Small intestine (tissue), 7 donors: ENCODE results near the gene RANGRF. TPM values are rescaled to one million over a fixed set of nuclear protein-coding genes. Genes with fewer than 3 reads are reported as not detected.

ENCODE experiments used
- DNase-seq, 2 donors: peaks; one replicate each; pipeline versions ENCODE4 v3.0.0 to v3.0.0-alpha.2; 2013
- FAIRE-seq: peaks from 2 replicates; lab custom pipeline; 2012; peaks lifted over from hg19 to GRCh38; lab: Jason Lieb, UNC
- H3K27ac ChIP-seq, 3 donors: one replicate each; pipeline ENCODE4 v1.5.1; 2013; ENCODE audit warnings: low read length in 2 of 3, mild to moderate bottlenecking in 2 of 3, control low read depth in 1 of 3, inconsistent platforms in 1 of 3, low read depth in 1 of 3, moderate library complexity in 1 of 3
- H3K27me3 ChIP-seq, 3 donors: one replicate each; pipeline ENCODE4 v1.6.1; 2013; ENCODE audit warnings: low read length in 3 of 3, inconsistent platforms in 1 of 3; ENCODE audit not compliant: control insufficient read depth in 3 of 3, insufficient read depth in 3 of 3
- H3K36me3 ChIP-seq, 3 donors: one replicate each; pipeline ENCODE4 v1.6.1; 2013; ENCODE audit warnings: low read length in 3 of 3, inconsistent platforms in 1 of 3, low read depth in 1 of 3, mild to moderate bottlenecking in 1 of 3, moderate library complexity in 1 of 3; ENCODE audit not compliant: control insufficient read depth in 3 of 3, insufficient read depth in 2 of 3
- H3K4me1 ChIP-seq, 3 donors: one replicate each; pipeline ENCODE4 v1.6.1; 2013; ENCODE audit warnings: low read length in 2 of 3, inconsistent platforms in 1 of 3, low read depth in 1 of 3, mild to moderate bottlenecking in 1 of 3, moderate library complexity in 1 of 3; ENCODE audit not compliant: control insufficient read depth in 3 of 3, insufficient read depth in 2 of 3
- H3K4me3 ChIP-seq, 3 donors: one replicate each; pipeline ENCODE4 v1.5.1; 2013; ENCODE audit warnings: low read length in 3 of 3, control low read depth in 1 of 3, inconsistent platforms in 1 of 3, low read depth in 1 of 3, mild to moderate bottlenecking in 1 of 3, moderate library complexity in 1 of 3
- H3K9me3 ChIP-seq, 2 donors: one replicate each; pipeline ENCODE4 v1.6.1; 2013; ENCODE audit warnings: low read depth in 1 of 2, low read length in 1 of 2; ENCODE audit not compliant: control insufficient read depth in 2 of 2, insufficient read depth in 1 of 2
- WGBS, 3 donors: extraction: QIAGEN DNeasy Blood & Tissue Kit; methylation state at CpG; one replicate each; pipeline ENCODE4 v1.1.7; 2013; 5-methylcytosine and 5-hydroxymethylcytosine counted together
- polyA plus RNA-seq, 4 donors: library from polyadenylated mRNA; stranded (reverse) in 3 of 4; unstranded in 1 of 4; fragments of 200-250 nt in 3 of 4; fragments of 120-200 nt in 1 of 4; gene quantifications; one replicate each; pipeline versions ENCODE4 v1.2.1 to v1.2.3, GENCODE V29; 2013
- donor health status: healthy with polysubstance abuse.
- donor health status: control.
- donor health status: control.
- donor health status: Bipolar disorder and iron deficiency.
- donor health status: healthy.

Gene RANGRF
- polyA plus RNA-seq, 4 donors = 15.0 to 40.4 (median 24.2) TPM

DNA sequence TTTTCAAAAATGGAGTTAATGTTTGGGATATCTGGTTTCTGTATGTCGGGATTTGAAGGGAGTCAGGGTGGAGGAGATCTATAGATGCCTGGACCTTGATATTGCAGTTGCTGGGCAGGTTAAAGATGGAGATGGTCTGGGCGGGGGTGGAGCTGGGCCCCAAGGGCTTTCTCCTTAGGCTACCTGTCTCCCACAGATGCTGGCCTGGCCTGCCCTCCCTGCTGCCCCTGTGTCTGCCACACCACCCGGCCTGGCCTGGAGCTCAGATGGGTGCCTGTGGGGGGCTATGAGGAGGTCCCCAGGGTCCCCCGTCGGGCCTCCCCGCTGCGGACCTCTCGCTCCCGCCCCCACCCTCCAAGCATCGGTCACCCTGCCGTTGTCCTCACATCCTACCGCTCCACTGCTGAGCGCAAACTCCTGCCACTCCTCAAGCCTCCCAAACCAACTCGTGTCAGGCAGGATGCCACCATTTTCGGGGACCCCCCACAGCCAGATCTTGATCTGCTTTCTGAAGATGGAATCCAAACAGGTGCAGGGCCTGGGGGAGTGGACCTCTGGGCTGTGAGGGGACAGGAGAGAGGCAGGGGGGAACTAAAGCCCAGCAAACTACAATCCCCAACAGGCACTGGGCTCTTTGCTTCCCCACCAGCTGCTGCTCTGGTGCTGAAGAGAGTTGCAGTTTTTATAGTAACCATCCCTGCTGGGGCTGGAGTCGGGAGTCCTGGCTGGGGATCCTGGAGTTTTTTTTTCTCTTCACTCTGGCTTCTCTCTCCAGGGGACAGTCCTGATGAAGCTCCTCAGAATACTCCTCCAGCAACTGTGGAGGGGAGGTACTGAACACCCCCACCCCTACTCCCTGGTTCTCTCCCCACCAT is 24.5 kb downstream of the RANGRF start:
- Histone ChIP-seq H3K4me3 (no peak overlapping the region), H3K27me3 (peaks cover 6 to 76% (median 20%) of the 10 kb centered on the region in 3 donors), H3K27ac (no peak overlapping the region), H3K4me1 (peaks cover 0 to 14% (median 0%) of the 10 kb centered on the region in 3 donors), H3K9me3 (peaks cover 0 to 2% of the 10 kb centered on the region in 2 donors), H3K36me3 (peaks cover 0 to 2% (median 0%) of the 10 kb centered on the region in 3 donors)
- 53 to 66% (median 63%) methylated on average over 16 of the region's 16 CpGs for WGBS, 3 donors
- FAIRE-seq (no peak), DNase-seq (no peak)

DNA sequence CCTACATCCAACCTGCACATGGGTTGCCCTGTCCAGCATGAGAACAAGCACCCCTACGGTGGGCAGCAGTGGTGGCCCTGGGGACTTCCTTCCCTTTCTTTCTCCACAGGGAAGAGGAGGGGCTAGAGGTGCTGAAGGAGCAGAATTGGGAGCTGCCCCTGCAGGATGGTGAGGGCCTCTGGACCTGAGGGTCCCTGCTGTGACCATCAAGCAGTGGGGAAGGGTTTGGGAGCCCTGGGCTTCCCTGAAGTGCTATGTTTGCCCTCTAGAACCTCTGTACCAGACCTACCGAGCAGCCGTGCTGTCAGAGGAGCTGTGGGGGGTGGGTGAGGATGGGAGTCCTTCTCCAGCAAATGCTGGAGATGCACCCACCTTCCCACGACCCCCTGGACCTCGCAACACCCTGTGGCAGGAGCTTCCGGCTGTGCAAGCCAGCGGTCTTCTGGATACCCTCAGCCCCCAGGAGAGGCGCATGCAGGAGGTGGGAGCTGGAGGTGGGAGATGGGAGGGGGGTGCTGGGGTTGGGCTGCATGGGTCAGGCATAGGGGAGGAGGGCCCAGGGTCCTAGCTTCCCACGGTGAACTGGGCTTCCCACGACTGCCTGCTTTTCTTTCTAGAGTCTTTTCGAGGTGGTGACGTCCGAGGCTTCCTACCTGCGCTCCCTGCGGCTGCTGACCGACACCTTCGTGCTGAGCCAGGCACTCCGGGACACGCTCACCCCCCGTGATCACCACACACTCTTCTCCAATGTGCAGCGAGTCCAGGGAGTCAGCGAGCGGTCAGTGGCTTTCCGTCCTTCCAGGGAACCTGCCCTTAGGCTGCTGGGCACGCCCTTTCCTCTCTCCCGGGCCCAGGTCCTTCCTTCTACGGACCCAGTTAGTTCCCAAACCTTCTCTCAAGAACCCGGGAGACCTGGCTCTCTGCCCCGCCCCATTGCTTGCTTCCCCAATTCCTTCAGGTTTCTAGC is 26.6 kb downstream of the RANGRF start:
- WGBS, 3 donors = 9 to 23% (median 21%) methylated on average over 26 to 29 of the region's 29 CpGs
- FAIRE-seq = no peak
- no peak for DNase-seq

GRCh38 chr17:8315764-8316217 is 27.3 kb downstream of the RANGRF start:
- DNase-seq (peak in 1 of 2 donors; percentile 16), FAIRE-seq (no peak)
- 23 to 40% (median 40%) methylated on average over 22 to 26 of the region's 26 CpGs for WGBS, 3 donors
- no peak overlapping the region for H3K4me3 ChIP-seq
- H3K4me1 ChIP-seq = peaks cover 0 to 14% (median 0%) of the 10 kb centered on the region in 3 donors
- peaks cover 0 to 2% (median 0%) of the 10 kb centered on the region in 3 donors for H3K36me3 ChIP-seq
- peaks cover 6 to 73% (median 20%) of the 10 kb centered on the region in 3 donors for H3K27me3 ChIP-seq
- no peak overlapping the region for H3K27ac ChIP-seq
- H3K9me3 ChIP-seq = peaks cover 0 to 2% of the 10 kb centered on the region in 2 donors

More for the DNA sequence above, 26.6 kb downstream of the RANGRF start:
- Histone ChIP-seq H3K4me3 (no peak overlapping the region), H3K4me1 (peaks cover 0 to 14% (median 0%) of the 10 kb centered on the region in 3 donors), H3K27ac (no peak overlapping the region), H3K9me3 (peaks cover 0 to 2% of the 10 kb centered on the region in 2 donors), H3K36me3 (peaks cover 0 to 2% (median 0%) of the 10 kb centered on the region in 3 donors), H3K27me3 (peaks cover 6 to 80% (median 20%) of the 10 kb centered on the region in 3 donors)

GRCh38 chr17:8318010-8318935 is 29.8 kb downstream of the RANGRF start:
- no peak overlapping the region for H3K4me3 ChIP-seq
- peaks cover 0 to 14% (median 0%) of the 10 kb centered on the region in 3 donors for H3K4me1 ChIP-seq
- 69 to 77% (median 76%) methylated on average over 24 of the region's 24 CpGs for WGBS, 3 donors
- no peak overlapping the region for H3K27ac ChIP-seq
- peaks cover 0 to 2% (median 0%) of the 10 kb centered on the region in 3 donors for H3K36me3 ChIP-seq
- FAIRE-seq = no peak
- no peak for DNase-seq
- peaks cover 0 to 2% of the 10 kb centered on the region in 2 donors for H3K9me3 ChIP-seq
- peaks cover 4 to 48% (median 13%) of the 10 kb centered on the region in 3 donors for H3K27me3 ChIP-seq

GRCh38 chr17:8320262-8320661 is 31.8 kb downstream of the RANGRF start:
- WGBS, 3 donors = 78 to 88% (median 85%) methylated on average over 4 of the region's 4 CpGs
- H3K27me3 ChIP-seq = peaks cover 1 to 35% (median 8%) of the 10 kb centered on the region in 3 donors

DNA sequence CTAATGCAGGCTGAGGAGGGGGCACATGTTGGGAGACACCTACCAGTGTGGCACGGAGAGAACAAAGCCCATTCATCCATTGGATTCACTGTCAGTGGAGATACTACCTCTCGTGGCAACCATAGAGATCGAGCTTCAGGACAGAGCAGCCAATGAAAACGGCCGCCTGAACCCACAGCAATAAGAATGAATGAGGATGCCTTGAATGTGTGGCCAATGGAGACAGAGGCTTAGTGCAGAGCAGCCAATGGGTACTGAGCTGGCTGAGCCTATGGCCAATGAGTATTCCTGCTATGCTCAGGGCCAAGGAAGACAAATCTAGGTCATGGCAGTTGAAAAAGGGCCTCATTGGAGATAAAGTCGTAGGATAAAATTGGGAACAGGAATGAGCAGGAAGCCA is 32.5 kb downstream of the RANGRF start:
- DNase-seq (peak in 1 of 2 donors; percentile 1), FAIRE-seq (no peak)
- no peak overlapping the region for H3K27ac ChIP-seq
- H3K27me3 ChIP-seq = peaks cover 0 to 31% (median 3%) of the 10 kb centered on the region in 3 donors
- H3K9me3 ChIP-seq = no peaks in the 10 kb centered on the region
- WGBS, 3 donors = 64 to 79% (median 76%) methylated on average over 6 of the region's 6 CpGs
- peaks cover 0 to 2% (median 0%) of the 10 kb centered on the region in 3 donors for H3K36me3 ChIP-seq
- no peak overlapping the region for H3K4me3 ChIP-seq
- no peaks in the 10 kb centered on the region for H3K4me1 ChIP-seq

More at GRCh38 chr17:8320262-8320661, 31.8 kb downstream of the RANGRF start:
- no peak for FAIRE-seq
- no peak overlapping the region for H3K27ac ChIP-seq
- peaks cover 0 to 2% (median 0%) of the 10 kb centered on the region in 3 donors for H3K36me3 ChIP-seq
- no peak overlapping the region for H3K4me3 ChIP-seq
- H3K9me3 ChIP-seq = no peaks in the 10 kb centered on the region
- H3K4me1 ChIP-seq = peaks cover 0 to 7% (median 0%) of the 10 kb centered on the region in 3 donors
- no peak for DNase-seq

DNA sequence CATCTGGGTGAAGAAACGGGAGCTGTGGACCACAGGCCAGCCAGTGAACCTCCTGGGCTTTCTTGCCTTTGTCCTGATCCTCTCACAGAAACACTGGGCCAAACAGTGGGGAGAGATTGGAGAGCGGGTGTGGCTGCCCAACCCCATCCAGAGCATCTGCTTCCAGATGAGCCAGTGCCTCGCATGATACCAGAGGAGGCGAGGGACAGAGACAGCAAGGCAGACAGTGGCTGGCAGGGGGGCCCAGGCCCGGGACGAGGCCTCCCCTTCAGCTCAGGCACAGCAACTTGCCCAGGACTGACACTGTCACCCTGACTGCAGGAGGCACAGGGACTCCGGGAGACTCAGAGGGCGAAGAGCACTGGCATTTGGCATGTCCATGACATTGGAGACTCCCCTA is 33.6 kb downstream of the RANGRF start:
- H3K4me1 ChIP-seq = peaks cover 0 to 6% (median 2%) of the 10 kb centered on the region in 3 donors
- WGBS, 3 donors = 58 to 73% (median 61%) methylated on average over 8 of the region's 8 CpGs
- FAIRE-seq (no peak), DNase-seq (no peak)
- no peaks in the 10 kb centered on the region for H3K36me3 ChIP-seq
- no peak overlapping the region for H3K27ac ChIP-seq
- peaks cover 0 to 29% (median 0%) of the 10 kb centered on the region in 3 donors for H3K27me3 ChIP-seq
- no peak overlapping the region for H3K4me3 ChIP-seq
- H3K9me3 ChIP-seq = no peaks in the 10 kb centered on the region
